HepG2 (cell line): Measurements from ENCODE around the gene GTF3A. TPM values are rescaled to one million over a fixed set of nuclear protein-coding genes. Genes with fewer than 3 reads are reported as not detected.

ENCODE experiments used
- ARHGAP35 ChIP-seq: sonication (generic); formaldehyde crosslinking; IDR thresholded peaks from 2 replicates; pipeline ENCODE4 v1.9.0; 2022; ENCODE audit warnings: mild to moderate bottlenecking, inconsistent platforms, moderate library complexity, missing genetic modification reagents, borderline replicate concordance
- ASH2L ChIP-seq: fragments of 300-600, 200-600 bp; sonication (generic); IDR thresholded peaks from 2 replicates; pipeline ENCODE4 v1.7.0; 2017; ENCODE audit warnings: low read depth, mild to moderate bottlenecking, moderate library complexity, mixed read lengths, low read length; ENCODE audit not compliant: insufficient read length
- CBFB ChIP-seq: sonication (generic); formaldehyde crosslinking; IDR thresholded peaks from 2 replicates; pipeline ENCODE4 v1.4.0; 2020; ENCODE audit warnings: missing genetic modification reagents
- FOXC1 ChIP-seq: sonication (generic); formaldehyde crosslinking; IDR thresholded peaks from 2 replicates; pipeline ENCODE4 v1.8.0; 2022; ENCODE audit warnings: mild to moderate bottlenecking, missing genetic modification reagents, borderline replicate concordance
- FOXJ3 ChIP-seq: sonication (generic); formaldehyde crosslinking; IDR thresholded peaks from 2 replicates; pipeline ENCODE4 v1.4.0; 2020; ENCODE audit warnings: missing genetic modification reagents, mild to moderate bottlenecking, borderline replicate concordance
- KDM2A ChIP-seq: sonication (generic); formaldehyde crosslinking; IDR thresholded peaks from 2 replicates; pipeline ENCODE4 v1.4.0; 2020; ENCODE audit warnings: low read depth, missing genetic modification reagents, borderline replicate concordance
- KDM3A ChIP-seq: IDR thresholded peaks from 2 replicates; pipeline ENCODE4 v1.6.1; 2018; ENCODE audit warnings: low read depth, missing compliant biosample characterization
- KDM5A ChIP-seq: fragments of 200-600 bp; sonication (generic); IDR thresholded peaks from 2 replicates; pipeline ENCODE4 v1.7.0; 2018; ENCODE audit warnings: antibody characterized with exemption, mild to moderate bottlenecking, low read length, borderline replicate concordance
- MATR3 ChIP-seq: sonication (generic); formaldehyde crosslinking; IDR thresholded peaks from 2 replicates; pipeline ENCODE4 v1.4.0; 2020; ENCODE audit warnings: missing genetic modification reagents
- ZNF101 ChIP-seq: sonication (generic); formaldehyde crosslinking; IDR thresholded peaks from 2 replicates; pipeline ENCODE4 v1.4.0; 2020; ENCODE audit warnings: mild to moderate bottlenecking, low read depth, missing genetic modification reagents, borderline replicate concordance
- ZNF33B ChIP-seq: sonication (generic); formaldehyde crosslinking; IDR thresholded peaks from 2 replicates; pipeline ENCODE4 v1.5.1; 2020; ENCODE audit warnings: mild to moderate bottlenecking, missing genetic modification reagents
- ZNF367 ChIP-seq: sonication (generic); formaldehyde crosslinking; IDR thresholded peaks from 2 replicates; pipeline ENCODE4 v1.4.0; 2020; ENCODE audit warnings: missing genetic modification reagents, borderline replicate concordance
- ZNF513 ChIP-seq: sonication (generic); formaldehyde crosslinking; conservative IDR thresholded peaks from 2 replicates; pipeline ENCODE4 v1.5.0; 2020; ENCODE audit warnings: missing genetic modification reagents
- ZNF556 ChIP-seq: sonication (generic); formaldehyde crosslinking; IDR thresholded peaks from 2 replicates; pipeline ENCODE4 v1.4.0; 2020; ENCODE audit warnings: mild to moderate bottlenecking, missing genetic modification reagents, borderline replicate concordance
- ZNF709 ChIP-seq: sonication (generic); formaldehyde crosslinking; IDR thresholded peaks from 2 replicates; pipeline ENCODE4 v1.5.0; 2020; ENCODE audit warnings: mild to moderate bottlenecking, missing genetic modification reagents
- ZSCAN22 ChIP-seq: sonication (generic); formaldehyde crosslinking; IDR thresholded peaks from 2 replicates; pipeline ENCODE4 v1.4.0; 2020; ENCODE audit warnings: mild to moderate bottlenecking, missing genetic modification reagents
- ZSCAN9 ChIP-seq: IDR thresholded peaks from 2 replicates; pipeline ENCODE4 v1.6.1; 2016; ENCODE audit warnings: borderline replicate concordance
- polyA plus RNA-seq, 8 experiments: library from polyadenylated mRNA; depleted of rRNA in 3 of 8; stranded (reverse) in 7 of 8; unstranded in 1 of 8; fragments of >200 nt; fragmentation: Illumina TruSeq in 4 of 8; extraction: Trizol in 4 of 8; gene quantifications; 2 replicates each; pipeline versions ENCODE4 v1.2.1 to v1.2.3, GENCODE V29; 2011 to 2016; ENCODE audit warnings: low read depth in 4 of 8, missing spikeins in 1 of 8, mixed read lengths in 1 of 8; ENCODE audit not compliant: insufficient read depth in 1 of 8
- total RNA-seq, 5 experiments: library from RNA; depleted of rRNA; stranded (reverse); fragments of >200 nt; fragmentation: Illumina TruSeq; extraction: Trizol; gene quantifications; 2 replicates each; pipeline ENCODE4 v1.2.3, GENCODE V29; 2016; ENCODE audit warnings: low read depth in 1 of 5
- TF ChIP-seq, protein P1 (sequence below): sonication (generic); formaldehyde crosslinking; IDR thresholded peaks from 2 replicates; pipeline ENCODE4 v1.5.0; 2020; ENCODE audit warnings: missing genetic modification reagents
- TF ChIP-seq, protein P2 (sequence below): sonication (generic); formaldehyde crosslinking; IDR thresholded peaks from 2 replicates; pipeline ENCODE4 v1.4.0; 2020; ENCODE audit warnings: missing genetic modification reagents
- TF ChIP-seq, protein P3 (sequence below): IDR thresholded peaks from 2 replicates; pipeline ENCODE4 v1.6.1; 2018; ENCODE audit warnings: missing genetic modification reagents, mild to moderate bottlenecking, missing compliant biosample characterization

GTF3A gene
- total and polyA plus RNA-seq, 2 of the 13 experiments (the other 11 are each of a cell fraction or from before 2014, with no cell fraction given) = 42.1 to 176 TPM

DNA sequence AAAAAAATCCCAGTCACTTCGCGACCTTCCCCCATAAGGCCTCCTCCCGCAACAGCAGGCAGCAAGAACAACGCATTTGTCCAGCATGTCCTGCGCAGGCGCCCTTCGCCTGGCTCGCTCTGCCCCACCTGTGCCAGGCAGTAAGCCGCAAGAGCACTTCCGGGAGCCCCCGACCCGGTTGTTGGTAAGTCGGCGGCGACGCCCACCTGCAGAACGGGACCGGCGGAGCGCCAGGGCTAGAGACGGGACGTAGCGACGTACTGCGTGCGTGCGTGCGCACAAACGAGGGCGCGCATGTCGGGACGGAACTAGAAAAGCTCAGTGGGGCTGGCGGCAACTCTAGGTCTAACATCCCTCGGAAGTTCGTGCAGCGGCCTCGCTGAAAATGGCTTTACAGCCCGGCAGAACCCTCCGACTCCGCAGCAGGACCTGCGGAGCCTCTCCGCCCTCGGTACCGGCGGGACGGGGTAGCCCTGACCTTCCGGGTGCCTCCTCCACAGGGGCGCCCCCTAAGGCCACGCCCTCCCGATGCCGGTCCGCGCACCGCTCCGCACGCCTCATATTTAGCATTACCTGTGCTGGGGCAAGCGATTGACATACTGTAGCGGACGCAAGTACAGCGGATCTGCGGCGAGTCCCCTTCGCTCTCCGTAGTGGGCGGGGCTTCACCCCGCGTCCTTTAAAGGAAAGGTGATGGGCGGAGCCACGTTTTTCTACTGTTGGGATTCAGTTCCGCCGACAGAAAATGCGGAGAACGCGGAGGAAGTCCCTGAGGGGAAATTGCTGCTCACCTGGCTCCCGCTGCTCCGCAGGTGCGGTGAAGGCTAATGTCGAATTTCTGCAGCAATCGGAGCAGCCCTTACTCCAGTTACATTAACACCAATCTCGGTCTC is 25.8 kb downstream of the GTF3A start, which contains the start of gene MTIF3 (continued):
- TF ChIP-seq KDM5A (peak; percentile 82; the same call in 1 of the 2 replicates), ZNF513 (CRISPR knock-in tag) (no peak), FOXC1 (CRISPR knock-in tag) (peak; percentile 70; the same call in 1 of the 2 replicates), MATR3 (CRISPR knock-in tag) (no peak), ZNF709 (CRISPR knock-in tag) (no peak; the same call in 1 of the 2 replicates), KDM2A (CRISPR knock-in tag) (peak; percentile 88), KDM3A (peak; percentile 24; the same call in 1 of the 2 replicates), ZNF367 (CRISPR knock-in tag) (peak; percentile 62; the same call in 1 of the 2 replicates), CBFB (no peak; the same call in 1 of the 2 replicates), ZSCAN9 (CRISPR knock-in tag) (peak; percentile 68; the same call in 1 of the 2 replicates), ZNF33B (peak; percentile 81; the same call in 1 of the 2 replicates), FOXJ3 (CRISPR knock-in tag) (peak; percentile 62; the same call in 1 of the 2 replicates), ARHGAP35 (peak; percentile 86; the same call in 1 of the 2 replicates), ZSCAN22 (CRISPR knock-in tag) (0 out of 2 replicates have a peak, but pooled peaks have one; percentile 30), ASH2L (peak; percentile 98), ZNF101 (CRISPR knock-in tag) (0 out of 2 replicates have a peak, but pooled peaks have one; percentile 62), ZNF556 (peak; percentile 63; the same call in 1 of the 2 replicates)
- TF ChIP-seq, protein P1, sequence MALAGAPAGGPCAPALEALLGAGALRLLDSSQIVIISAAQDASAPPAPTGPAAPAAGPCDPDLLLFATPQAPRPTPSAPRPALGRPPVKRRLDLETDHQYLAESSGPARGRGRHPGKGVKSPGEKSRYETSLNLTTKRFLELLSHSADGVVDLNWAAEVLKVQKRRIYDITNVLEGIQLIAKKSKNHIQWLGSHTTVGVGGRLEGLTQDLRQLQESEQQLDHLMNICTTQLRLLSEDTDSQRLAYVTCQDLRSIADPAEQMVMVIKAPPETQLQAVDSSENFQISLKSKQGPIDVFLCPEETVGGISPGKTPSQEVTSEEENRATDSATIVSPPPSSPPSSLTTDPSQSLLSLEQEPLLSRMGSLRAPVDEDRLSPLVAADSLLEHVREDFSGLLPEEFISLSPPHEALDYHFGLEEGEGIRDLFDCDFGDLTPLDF (CRISPR knock-in tag) = peak; percentile 68
- TF ChIP-seq, protein P2, sequence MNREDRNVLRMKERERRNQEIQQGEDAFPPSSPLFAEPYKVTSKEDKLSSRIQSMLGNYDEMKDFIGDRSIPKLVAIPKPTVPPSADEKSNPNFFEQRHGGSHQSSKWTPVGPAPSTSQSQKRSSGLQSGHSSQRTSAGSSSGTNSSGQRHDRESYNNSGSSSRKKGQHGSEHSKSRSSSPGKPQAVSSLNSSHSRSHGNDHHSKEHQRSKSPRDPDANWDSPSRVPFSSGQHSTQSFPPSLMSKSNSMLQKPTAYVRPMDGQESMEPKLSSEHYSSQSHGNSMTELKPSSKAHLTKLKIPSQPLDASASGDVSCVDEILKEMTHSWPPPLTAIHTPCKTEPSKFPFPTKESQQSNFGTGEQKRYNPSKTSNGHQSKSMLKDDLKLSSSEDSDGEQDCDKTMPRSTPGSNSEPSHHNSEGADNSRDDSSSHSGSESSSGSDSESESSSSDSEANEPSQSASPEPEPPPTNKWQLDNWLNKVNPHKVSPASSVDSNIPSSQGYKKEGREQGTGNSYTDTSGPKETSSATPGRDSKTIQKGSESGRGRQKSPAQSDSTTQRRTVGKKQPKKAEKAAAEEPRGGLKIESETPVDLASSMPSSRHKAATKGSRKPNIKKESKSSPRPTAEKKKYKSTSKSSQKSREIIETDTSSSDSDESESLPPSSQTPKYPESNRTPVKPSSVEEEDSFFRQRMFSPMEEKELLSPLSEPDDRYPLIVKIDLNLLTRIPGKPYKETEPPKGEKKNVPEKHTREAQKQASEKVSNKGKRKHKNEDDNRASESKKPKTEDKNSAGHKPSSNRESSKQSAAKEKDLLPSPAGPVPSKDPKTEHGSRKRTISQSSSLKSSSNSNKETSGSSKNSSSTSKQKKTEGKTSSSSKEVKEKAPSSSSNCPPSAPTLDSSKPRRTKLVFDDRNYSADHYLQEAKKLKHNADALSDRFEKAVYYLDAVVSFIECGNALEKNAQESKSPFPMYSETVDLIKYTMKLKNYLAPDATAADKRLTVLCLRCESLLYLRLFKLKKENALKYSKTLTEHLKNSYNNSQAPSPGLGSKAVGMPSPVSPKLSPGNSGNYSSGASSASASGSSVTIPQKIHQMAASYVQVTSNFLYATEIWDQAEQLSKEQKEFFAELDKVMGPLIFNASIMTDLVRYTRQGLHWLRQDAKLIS (CRISPR knock-in tag) = no peak
- TF ChIP-seq, protein P3, sequence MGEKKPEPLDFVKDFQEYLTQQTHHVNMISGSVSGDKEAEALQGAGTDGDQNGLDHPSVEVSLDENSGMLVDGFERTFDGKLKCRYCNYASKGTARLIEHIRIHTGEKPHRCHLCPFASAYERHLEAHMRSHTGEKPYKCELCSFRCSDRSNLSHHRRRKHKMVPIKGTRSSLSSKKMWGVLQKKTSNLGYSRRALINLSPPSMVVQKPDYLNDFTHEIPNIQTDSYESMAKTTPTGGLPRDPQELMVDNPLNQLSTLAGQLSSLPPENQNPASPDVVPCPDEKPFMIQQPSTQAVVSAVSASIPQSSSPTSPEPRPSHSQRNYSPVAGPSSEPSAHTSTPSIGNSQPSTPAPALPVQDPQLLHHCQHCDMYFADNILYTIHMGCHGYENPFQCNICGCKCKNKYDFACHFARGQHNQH = peak; percentile 65; the same call in 1 of the 2 replicates
